Mesenchymal stem cell (in vitro differentiated cells and primary cell): Measurements from ENCODE around the gene RNF6.

Source experiments
- DNase-seq: peaks from one replicate; pipeline ENCODE4 v3.0.0-alpha.2; 2013
- H2AFZ ChIP-seq: one replicate; pipeline ENCODE4 v1.6.1; 2013; ENCODE audit warnings: low read depth, mild to moderate bottlenecking, control low read depth, inconsistent platforms, low read length, moderate library complexity
- H2AK5ac ChIP-seq: 2 replicates; pipeline ENCODE4 v1.6.1; 2013; ENCODE audit warnings: low read length, moderate library complexity, mild to moderate bottlenecking, inconsistent platforms; ENCODE audit not compliant: severe bottlenecking
- H2BK120ac ChIP-seq: one replicate; pipeline ENCODE4 v1.6.1; 2013; ENCODE audit warnings: low read depth, mild to moderate bottlenecking, inconsistent platforms, low read length, moderate library complexity
- H2BK12ac ChIP-seq, 2 experiments: one replicate each; pipeline ENCODE4 v1.6.1; 2013; ENCODE audit warnings: inconsistent platforms in 2 of 2, low read length in 2 of 2, mild to moderate bottlenecking in 2 of 2, moderate library complexity in 2 of 2, control low read depth in 1 of 2
- H2BK15ac ChIP-seq: one replicate; pipeline ENCODE4 v1.6.1; 2013; ENCODE audit warnings: mild to moderate bottlenecking, low read depth, inconsistent platforms; ENCODE audit not compliant: poor library complexity, severe bottlenecking
- H2BK5ac ChIP-seq: 2 replicates; pipeline ENCODE4 v1.6.1; 2013; ENCODE audit warnings: low read depth, mild to moderate bottlenecking, low read length, control low read depth, inconsistent platforms; ENCODE audit not compliant: poor library complexity, severe bottlenecking
- H3K14ac ChIP-seq, 2 experiments: one replicate each; pipeline ENCODE4 v1.6.1; 2013; ENCODE audit warnings: inconsistent platforms in 2 of 2, low read length in 2 of 2, control low read depth in 1 of 2, mild to moderate bottlenecking in 1 of 2, moderate library complexity in 1 of 2
- H3K18ac ChIP-seq, 2 experiments: one replicate each; pipeline ENCODE4 v1.6.1; 2013; ENCODE audit warnings: inconsistent platforms in 2 of 2, low read length in 2 of 2, control low read depth in 1 of 2, low read depth in 1 of 2, mild to moderate bottlenecking in 1 of 2
- H3K23ac ChIP-seq, 2 experiments: one replicate each; pipeline ENCODE4 v1.6.1; 2013; ENCODE audit warnings: inconsistent platforms in 2 of 2, low read length in 2 of 2, mild to moderate bottlenecking in 2 of 2, moderate library complexity in 2 of 2, control low read depth in 1 of 2
- H3K27ac ChIP-seq: 2 replicates; pipeline ENCODE4 v1.5.1; 2013; ENCODE audit warnings: mild to moderate bottlenecking, moderate library complexity, low read length, control low read depth, inconsistent platforms; ENCODE audit not compliant: poor library complexity, severe bottlenecking
- H3K27me3 ChIP-seq, 2 experiments: 2 replicates each; pipeline versions ENCODE4 v1.6.1 to v1.7.0; 2013; ENCODE audit warnings: low read length in 2 of 2, mild to moderate bottlenecking in 2 of 2, moderate library complexity in 2 of 2, control low read depth in 1 of 2, inconsistent platforms in 1 of 2; ENCODE audit not compliant: control insufficient read depth in 1 of 2, insufficient read depth in 1 of 2
- H3K36me3 ChIP-seq, 2 experiments: 2 replicates each; pipeline versions ENCODE4 v1.6.1 to v1.7.0; 2013; ENCODE audit warnings: low read length in 2 of 2, control low read depth in 1 of 2, inconsistent platforms in 1 of 2, low read depth in 1 of 2, mild to moderate bottlenecking in 1 of 2; ENCODE audit not compliant: insufficient read depth in 2 of 2, control insufficient read depth in 1 of 2
- H3K4ac ChIP-seq, 2 experiments: one replicate each; pipeline ENCODE4 v1.6.1; 2013; ENCODE audit warnings: inconsistent platforms in 2 of 2, low read length in 2 of 2, mild to moderate bottlenecking in 2 of 2, moderate library complexity in 2 of 2, control low read depth in 1 of 2, low read depth in 1 of 2
- H3K4me1 ChIP-seq: 2 replicates; pipeline ENCODE4 v1.6.1; 2013; ENCODE audit warnings: low read depth, low read length, control low read depth; ENCODE audit not compliant: control insufficient read depth, insufficient read depth
- H3K4me2 ChIP-seq: 2 replicates; pipeline ENCODE4 v1.6.1; 2013; ENCODE audit warnings: low read length, mild to moderate bottlenecking, inconsistent platforms; ENCODE audit not compliant: poor library complexity, severe bottlenecking
- H3K4me3 ChIP-seq, 2 experiments: 2 replicates each; pipeline versions ENCODE4 v1.5.1 to v1.7.0; 2013; ENCODE audit warnings: low read length in 2 of 2, mild to moderate bottlenecking in 2 of 2, control low read depth in 1 of 2, low read depth in 1 of 2; ENCODE audit not compliant: insufficient read depth in 1 of 2
- H3K79me1 ChIP-seq: replicated peaks from 2 replicates; pipeline ENCODE4 v1.6.1; 2013; ENCODE audit warnings: mild to moderate bottlenecking, control low read depth, low read length, inconsistent platforms; ENCODE audit not compliant: poor library complexity, severe bottlenecking
- H3K9ac ChIP-seq: 2 replicates; pipeline ENCODE4 v1.7.0; 2013; ENCODE audit warnings: mild to moderate bottlenecking, low read length, moderate library complexity
- H3K9me3 ChIP-seq: 2 replicates; pipeline ENCODE4 v1.7.0; 2013; ENCODE audit warnings: mild to moderate bottlenecking, low read length; ENCODE audit not compliant: control insufficient read depth
- H4K8ac ChIP-seq: one replicate; pipeline ENCODE4 v1.6.1; 2013; ENCODE audit warnings: inconsistent platforms, mild to moderate bottlenecking, low read length, moderate library complexity
- H4K91ac ChIP-seq: one replicate; pipeline ENCODE4 v1.6.1; 2013; ENCODE audit warnings: mild to moderate bottlenecking, low read length, inconsistent platforms
- WGBS: methylation state at CpG from one replicate; pipeline ENCODE4 v1.1.7; 2013; ENCODE audit warnings: mixed read lengths; 5-methylcytosine and 5-hydroxymethylcytosine counted together

Gene RNF6

DNA sequence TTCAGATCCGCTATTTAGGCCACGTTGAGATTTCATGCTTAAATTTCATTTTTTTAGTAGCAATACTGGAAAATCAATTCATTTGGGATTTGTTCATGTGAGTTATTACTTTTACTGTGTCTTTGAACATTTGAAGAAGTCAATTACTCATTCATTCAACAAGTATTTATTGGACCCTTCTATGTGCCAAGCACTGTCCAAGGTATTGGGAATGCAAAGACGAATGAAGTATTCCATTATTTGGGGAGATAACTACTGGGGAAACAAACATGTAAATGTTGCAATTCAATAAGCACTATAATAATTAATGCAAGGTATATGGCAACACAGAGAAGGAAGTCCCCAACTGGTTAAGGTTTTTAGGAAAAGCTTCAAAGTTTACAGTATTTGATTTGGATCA, 37.5 kb upstream of the RNF6 start:
- no peak overlapping the region for H3K14ac ChIP-seq
- H3K4me3 ChIP-seq = no peak overlapping the region
- no peak overlapping the region for H4K8ac ChIP-seq
- H3K4me1 ChIP-seq = no peaks in the 10 kb centered on the region
- H3K9me3 ChIP-seq = no peaks in the 10 kb centered on the region
- H3K18ac ChIP-seq = no peak overlapping the region
- H3K4me2 ChIP-seq = no peak overlapping the region
- no peak overlapping the region for H2AFZ ChIP-seq
- H2AK5ac ChIP-seq = no peak overlapping the region
- H2BK12ac ChIP-seq = no peak overlapping the region
- H3K23ac ChIP-seq = no peak overlapping the region
- H3K4ac ChIP-seq = no peak overlapping the region
- 80% methylated on average over 1 of the region's 3 CpGs for WGBS
- no peak overlapping the region for H4K91ac ChIP-seq
- DNase-seq = no peak
- no peak overlapping the region for H3K27ac ChIP-seq
- no peak overlapping the region for H2BK120ac ChIP-seq
- H3K9ac ChIP-seq = no peak overlapping the region
- H2BK5ac ChIP-seq = no peak overlapping the region
- no peak overlapping the region for H2BK15ac ChIP-seq
- H3K79me1 ChIP-seq = peaks cover 8% of the 10 kb centered on the region
- no peaks in the 10 kb centered on the region for H3K27me3 ChIP-seq
- H3K36me3 ChIP-seq = no peaks in the 10 kb centered on the region

DNA sequence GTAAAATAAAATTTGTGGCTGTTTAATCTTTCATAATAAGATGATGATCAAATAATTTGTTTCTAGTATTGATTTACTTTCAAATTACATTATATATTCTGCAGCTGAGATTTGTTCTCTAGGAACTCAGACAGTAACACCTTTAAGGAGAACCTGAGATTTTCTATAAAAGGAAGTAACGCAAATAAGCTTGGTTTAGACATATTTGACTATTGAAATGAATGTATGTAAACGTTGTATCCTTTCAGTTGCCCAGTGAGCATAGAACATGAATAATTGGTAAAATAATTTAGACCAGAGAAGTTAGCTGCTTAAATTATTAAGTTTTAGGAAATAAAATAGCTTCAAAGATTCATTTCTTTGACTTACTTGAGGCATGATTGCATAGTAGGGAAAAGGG, 34.9 kb upstream of the RNF6 start:
- Histone ChIP-seq H2BK15ac (no peak overlapping the region), H3K9ac (peak overlapping the region; percentile 3), H2AK5ac (no peak overlapping the region), H2BK5ac (no peak overlapping the region), H3K4me1 (no peaks in the 10 kb centered on the region), H3K27me3 (no peaks in the 10 kb centered on the region), H4K91ac (no peak overlapping the region), H2AFZ (no peak overlapping the region), H3K23ac (no peak overlapping the region), H3K4ac (no peak overlapping the region), H3K36me3 (no peaks in the 10 kb centered on the region), H3K9me3 (no peaks in the 10 kb centered on the region), H2BK12ac (no peak overlapping the region), H3K18ac (no peak overlapping the region), H3K27ac (no peak overlapping the region), H4K8ac (no peak overlapping the region), H3K4me3 (no peak overlapping the region), H3K14ac (no peak overlapping the region), H3K79me1 (peaks cover 5% of the 10 kb centered on the region), H2BK120ac (no peak overlapping the region), H3K4me2 (no peak overlapping the region)
- no peak for DNase-seq
- 71% methylated on average over 2 of the region's 2 CpGs for WGBS

DNA sequence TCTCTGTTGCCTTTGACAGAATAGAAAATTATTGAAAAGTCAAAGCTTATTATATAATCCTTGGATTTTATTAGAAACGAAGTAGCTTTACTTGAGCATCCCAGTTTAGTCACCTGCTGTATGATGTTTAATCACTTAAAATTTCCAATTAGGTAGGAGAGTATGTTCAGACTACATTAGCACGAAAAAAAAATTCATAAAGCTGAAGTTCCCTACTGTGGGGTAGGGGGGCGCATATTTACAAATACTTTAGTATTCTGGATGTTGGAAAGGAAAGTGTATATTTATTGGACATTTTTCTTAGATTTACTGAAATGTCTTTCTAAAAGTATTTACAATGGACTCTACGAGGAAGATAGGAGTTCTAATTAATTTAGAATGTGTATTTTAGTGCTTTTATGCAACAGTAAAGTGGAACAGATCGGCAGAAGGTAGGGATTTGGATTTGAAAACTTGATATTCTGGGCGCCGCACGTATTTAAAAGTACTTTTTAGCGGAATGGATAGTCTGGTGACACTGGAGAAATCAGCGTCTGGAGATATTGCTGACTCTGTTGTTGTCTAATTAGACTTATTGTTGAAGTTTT, 33.7 kb upstream of the RNF6 start:
- Histone ChIP-seq H3K4me1 (no peaks in the 10 kb centered on the region), H3K4ac (no peak overlapping the region), H2AK5ac (no peak overlapping the region), H3K14ac (no peak overlapping the region), H3K27ac (no peak overlapping the region), H3K79me1 (peaks cover 3% of the 10 kb centered on the region), H3K9me3 (no peaks in the 10 kb centered on the region), H2BK120ac (no peak overlapping the region), H4K8ac (no peak overlapping the region), H3K36me3 (no peaks in the 10 kb centered on the region), H3K27me3 (no peaks in the 10 kb centered on the region), H2BK15ac (no peak overlapping the region), H3K4me3 (peak overlapping the region in 1 of 2 experiments; percentile 95), H4K91ac (no peak overlapping the region), H3K23ac (no peak overlapping the region), H2AFZ (no peak overlapping the region), H2BK5ac (no peak overlapping the region), H3K4me2 (peak overlapping the region; percentile 38), H2BK12ac (no peak overlapping the region), H3K18ac (no peak overlapping the region), H3K9ac (peak overlapping the region; percentile 92)
- DNase-seq = peak; percentile 26
- 77% methylated on average over 7 of the region's 10 CpGs for WGBS

DNA sequence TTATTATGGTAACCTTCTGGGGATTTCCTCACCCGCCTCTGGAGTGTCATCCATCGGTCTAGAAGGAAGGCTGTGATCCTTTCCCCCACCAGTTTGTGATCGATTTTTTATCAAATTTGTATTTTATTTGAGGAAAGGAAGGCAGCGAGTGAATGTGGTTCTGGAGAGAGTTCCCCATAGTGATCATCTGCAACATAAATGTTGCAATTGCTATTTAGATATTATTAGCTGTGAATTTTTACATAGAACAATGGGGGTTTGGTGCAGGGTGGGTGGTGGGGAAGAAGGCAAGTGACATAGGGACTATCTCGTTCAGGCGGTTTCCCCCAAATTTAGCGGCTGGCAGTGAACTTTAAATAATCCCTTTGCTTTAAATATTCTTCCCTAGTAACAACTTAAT, 33.0 kb upstream of the RNF6 start:
- Histone ChIP-seq H3K4me2 (peak overlapping the region; percentile 73), H2BK120ac (no peak overlapping the region), H3K4me1 (no peaks in the 10 kb centered on the region), H3K14ac (no peak overlapping the region), H3K9me3 (no peaks in the 10 kb centered on the region), H3K9ac (peak overlapping the region; percentile 92), H3K79me1 (peaks cover 3% of the 10 kb centered on the region), H3K4ac (no peak overlapping the region), H4K91ac (no peak overlapping the region), H4K8ac (no peak overlapping the region), H3K27ac (no peak overlapping the region), H3K23ac (no peak overlapping the region), H3K27me3 (peaks cover 0 to 2% of the 10 kb centered on the region in 2 experiments), H3K4me3 (peak overlapping the region; percentile 33 to 95), H3K18ac (no peak overlapping the region), H3K36me3 (no peaks in the 10 kb centered on the region), H2BK5ac (no peak overlapping the region), H2BK12ac (no peak overlapping the region), H2AFZ (no peak overlapping the region), H2BK15ac (no peak overlapping the region), H2AK5ac (no peak overlapping the region)
- WGBS = 12% methylated on average over 4 of the region's 7 CpGs
- DNase-seq = no peak
